Eye (tissue), 1 donor: ENCODE measurements around the gene ATP1A4.

Experiments
- DNase-seq: peaks from one replicate; pipeline ENCODE4 v3.0.0-alpha.2; 2015

ATP1A4 gene

DNA sequence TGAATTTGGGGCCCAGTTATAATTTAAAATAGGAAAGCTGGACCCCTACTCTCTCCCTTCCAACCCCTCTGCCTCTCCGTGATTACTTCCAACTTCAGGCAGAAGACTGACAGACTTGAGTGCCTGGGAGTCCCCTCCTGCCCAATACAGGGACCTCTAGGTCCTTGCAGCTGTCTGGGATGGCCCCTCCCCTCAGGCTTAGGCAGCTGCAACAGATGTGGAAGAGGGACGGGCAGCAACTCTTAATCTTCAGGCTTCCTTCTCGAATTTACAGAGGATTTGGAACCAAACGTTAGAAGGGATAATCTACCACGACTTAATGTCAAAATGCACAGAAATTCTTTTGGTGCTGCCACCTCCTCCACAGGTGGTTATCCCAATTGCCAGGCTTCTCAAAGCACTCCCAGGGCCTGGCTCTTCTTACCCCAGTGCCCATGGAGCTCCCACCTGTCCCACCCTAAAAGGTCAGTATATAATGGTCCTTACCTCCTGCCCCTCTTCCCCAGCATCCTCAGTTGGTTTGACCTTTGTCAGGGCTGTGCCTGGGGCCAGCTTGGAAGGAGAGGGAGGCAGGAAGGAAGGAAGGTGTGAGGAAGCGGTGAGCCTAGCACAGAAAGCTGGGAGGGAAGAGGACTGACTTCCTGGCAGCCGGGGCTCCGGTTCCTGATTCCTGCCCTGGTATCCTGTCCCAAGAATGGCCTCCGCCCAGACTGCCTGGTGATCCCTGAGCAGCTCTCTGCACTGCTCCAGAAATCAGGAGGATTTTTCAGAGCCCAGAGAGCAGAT, 56.6 kb downstream of the ATP1A4 start:
- DNase-seq, result no peak

DNA sequence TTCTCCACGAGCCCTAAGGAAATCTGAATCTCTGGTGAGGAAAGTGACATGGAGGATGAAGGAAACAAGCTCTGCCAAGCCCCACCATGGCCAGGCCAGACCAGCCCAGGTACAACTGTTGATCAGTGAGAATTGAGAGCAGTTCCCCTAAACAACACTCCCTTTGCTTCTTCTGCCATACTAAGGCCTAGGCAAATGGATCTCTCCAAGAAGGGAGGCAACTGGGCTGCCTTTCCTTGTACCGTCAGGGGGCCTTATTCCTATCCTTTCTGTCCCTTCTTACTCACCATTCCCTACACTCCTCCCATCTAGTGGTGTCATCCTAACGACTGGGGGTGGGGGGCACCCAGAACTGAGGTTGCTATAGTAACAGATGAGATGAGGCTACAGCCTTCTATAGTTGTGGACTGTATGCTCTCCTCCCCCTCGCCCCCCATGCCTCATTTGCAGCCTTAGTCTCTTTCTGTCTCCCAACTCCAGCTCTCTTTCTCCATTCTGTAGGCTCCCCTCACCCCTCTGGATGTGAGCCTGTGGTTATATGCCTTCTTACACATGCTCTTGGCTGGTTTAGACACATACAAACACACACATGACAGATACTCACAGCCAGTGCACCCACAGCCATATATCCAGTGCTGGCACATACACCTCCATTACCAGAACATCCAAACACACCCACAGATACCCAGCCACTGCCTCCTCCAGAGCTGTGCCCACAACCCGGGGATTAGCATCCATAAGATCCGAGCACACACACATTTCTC, 57.3 kb downstream of the ATP1A4 start:
- DNase-seq, result no peak

GRCh38 chr1:160209321-160210046, 58.1 kb downstream of the ATP1A4 start:
- DNase-seq, result peak; percentile 96

DNA sequence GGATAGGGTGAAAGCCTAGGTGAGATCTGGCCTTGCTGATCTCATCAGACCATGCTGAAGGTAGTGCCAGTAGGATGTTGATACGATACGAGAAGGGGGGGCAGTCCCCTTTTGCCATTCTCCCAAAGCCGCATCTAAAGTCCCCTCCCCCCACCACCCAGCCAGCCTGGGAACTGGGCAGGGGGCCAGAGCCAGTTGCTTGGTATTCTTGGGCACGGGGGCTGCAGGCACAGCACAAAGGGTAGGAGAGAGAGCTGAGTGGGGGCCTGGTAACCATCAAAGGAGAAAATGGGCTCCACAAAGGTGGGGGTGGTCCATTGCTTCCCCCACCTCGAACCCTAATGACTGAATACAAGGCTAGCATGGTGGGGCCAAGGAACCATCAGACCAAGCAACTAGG, 59.2 kb downstream of the ATP1A4 start:
- no peak for DNase-seq

DNA sequence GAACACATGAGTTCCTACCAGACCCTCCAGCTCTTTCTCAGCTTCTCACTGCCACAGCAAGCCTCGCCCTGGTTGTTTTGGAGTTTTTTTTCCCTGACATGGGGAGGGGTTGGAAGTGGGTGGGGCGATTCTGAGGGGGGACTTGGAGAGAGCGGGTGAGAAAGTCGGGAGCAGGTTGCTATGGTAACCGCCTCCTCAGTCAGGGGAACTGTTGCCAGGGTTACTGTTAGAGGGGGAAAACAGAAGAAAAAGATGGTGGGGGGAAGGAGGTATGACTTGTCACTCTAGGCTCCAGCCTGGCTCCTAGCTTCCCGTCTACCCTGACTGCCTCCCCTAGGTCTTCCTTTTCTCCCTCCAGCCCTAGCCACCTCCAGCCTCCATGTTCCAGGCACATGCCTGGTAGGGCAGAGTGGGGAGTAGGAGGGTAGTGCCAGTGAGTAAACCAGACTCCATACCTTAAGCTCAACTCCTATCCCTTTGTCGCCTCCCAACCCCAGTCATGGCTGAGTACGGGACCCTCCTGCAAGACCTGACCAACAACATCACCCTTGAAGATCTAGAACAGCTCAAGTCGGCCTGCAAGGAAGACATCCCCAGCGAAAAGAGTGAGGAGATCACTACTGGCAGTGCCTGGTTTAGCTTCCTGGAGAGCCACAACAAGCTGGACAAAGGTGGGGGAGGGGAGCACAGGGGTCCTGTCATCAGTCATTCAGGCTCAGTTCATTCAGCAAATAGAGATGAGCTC, 59.8 kb downstream of the ATP1A4 start:
- peak; percentile 93 for DNase-seq

DNA sequence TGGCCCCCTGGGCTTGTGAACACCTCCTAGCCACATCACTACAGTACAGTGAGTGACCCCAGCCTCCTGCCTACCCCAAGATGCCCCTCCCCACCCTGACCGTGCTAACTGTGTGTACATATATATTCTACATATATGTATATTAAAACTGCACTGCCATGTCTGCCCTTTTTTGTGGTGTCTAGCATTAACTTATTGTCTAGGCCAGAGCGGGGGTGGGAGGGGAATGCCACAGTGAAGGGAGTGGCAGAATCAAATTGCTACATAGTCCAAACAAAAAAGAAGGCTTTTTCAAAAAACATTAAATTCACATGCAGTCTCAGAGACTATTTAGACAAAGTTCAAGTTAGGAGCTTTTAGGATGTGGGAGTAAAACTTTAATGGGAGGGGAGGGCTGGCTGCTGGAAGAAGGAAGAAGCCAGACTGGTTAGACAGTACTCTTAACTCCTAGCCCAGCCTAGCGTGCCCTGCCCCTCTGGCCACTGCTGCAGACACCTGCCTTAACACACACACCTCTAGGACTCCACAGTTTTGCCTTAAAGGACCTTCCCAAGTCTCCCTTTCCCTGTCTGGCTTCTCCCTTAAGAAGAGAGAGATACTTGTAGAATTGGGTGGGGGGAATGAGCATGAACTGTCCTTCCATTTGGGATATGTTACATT, 63.2 kb downstream of the ATP1A4 start:
- no peak for DNase-seq

DNA sequence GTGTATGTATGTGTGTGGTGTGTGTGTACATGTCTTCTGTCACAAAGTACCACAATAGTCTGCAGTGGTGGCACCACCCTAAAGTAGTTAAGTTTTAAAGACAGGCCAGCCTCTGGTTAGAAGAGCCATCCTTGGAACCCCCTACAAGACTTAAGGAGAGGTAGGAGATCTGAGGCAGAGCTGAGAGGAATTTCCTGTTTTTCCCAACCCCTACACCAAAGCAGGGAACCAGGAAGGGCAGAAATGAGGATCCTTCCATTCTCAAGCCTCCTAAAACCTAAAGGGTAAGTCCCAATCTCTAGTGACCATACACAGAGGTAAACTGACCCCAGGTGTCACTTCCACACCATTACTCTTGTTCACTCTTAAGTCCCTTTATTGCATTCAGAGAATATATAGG, 64.9 kb downstream of the ATP1A4 start:
- no peak for DNase-seq

GRCh38 chr1:160217481-160218051, 66.2 kb downstream of the ATP1A4 start:
- no peak for DNase-seq

GRCh38 chr1:160219062-160219929, 67.9 kb downstream of the ATP1A4 start:
- DNase-seq, result peak; percentile 81

DNA sequence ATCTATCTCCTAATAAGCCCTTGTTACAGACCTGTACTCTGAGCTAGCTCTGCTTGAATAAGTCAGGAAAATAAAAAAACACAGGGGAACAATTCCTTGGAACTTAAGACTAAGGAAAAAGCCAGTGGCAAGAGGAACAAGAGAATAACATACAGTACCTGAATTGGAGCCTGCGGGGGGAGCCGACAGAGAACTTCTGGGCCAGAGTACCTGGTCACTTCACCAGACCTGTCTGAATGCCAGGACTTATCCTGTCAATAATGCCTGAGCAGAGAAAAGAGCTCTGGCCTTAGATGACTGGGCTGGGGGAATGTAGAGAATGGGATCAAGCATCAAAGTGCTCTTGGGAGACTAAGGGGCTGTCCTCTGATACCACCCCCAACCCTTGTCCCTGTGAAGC, 68.9 kb downstream of the ATP1A4 start:
- DNase-seq, result no peak

DNA sequence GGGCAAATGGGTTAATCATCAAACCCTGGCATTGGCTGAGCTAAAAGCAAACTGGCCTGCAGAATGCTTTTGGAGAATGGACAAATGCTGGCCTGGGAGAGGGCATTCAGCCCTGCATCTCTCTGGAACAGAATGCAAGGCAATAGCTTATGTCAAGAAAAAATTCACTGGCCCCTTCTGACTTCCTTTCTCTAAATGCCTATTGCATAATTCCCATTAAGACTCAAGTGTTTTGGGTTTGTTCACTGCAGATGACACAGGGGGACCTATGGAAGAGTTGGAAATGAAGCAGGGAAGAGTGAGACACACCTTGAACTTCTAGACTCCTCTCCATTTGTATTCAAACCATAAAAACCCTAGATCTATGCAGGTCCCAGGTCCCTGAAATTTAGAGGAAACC, 69.7 kb downstream of the ATP1A4 start:
- no peak for DNase-seq

DNA sequence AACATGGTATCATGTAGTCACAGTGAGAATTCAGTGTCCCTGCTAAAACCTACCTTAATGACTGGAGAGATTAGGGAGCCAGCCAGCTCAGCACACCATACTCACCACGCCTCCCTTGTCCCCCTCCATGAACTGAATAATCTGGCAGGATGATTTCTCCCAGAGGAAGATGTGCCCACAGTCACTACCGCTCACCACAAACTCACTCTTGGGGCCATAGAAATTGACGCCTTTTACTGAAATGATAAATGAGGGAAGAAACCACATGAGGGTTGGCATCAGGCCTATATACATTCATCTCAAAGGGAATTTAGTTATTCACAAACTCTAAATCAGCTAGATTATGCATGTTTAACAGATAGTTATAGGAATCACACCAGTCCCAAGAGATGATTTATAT, 71.1 kb downstream of the ATP1A4 start:
- no peak for DNase-seq

GRCh38 chr1:160224606-160225005, 73.2 kb downstream of the ATP1A4 start:
- DNase-seq, result no peak

GRCh38 chr1:160225345-160225744, 73.9 kb downstream of the ATP1A4 start:
- no peak for DNase-seq

DNA sequence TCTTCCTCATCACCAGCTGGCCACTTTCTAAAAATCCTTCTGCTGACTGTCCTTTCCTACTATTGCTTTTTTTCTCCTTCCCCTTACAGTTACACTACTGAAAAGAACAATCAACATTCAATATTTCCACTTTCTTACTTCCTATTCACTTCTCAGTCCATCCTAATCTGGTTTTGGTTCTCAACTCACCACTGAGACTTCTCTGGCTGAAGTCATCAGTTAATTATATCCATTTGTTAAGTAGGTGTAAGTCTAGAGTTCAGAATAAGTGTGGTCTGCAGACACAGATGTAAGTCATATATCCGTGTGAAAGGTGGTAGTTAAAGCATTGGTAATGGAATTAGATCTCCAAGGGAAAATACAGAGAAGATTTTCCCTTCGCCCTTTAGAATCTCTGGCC, 75.2 kb downstream of the ATP1A4 start:
- no peak for DNase-seq

- no peak for DNase-seq
Observed at GRCh38 chr1:160227034-160227433, 75.6 kb downstream of the ATP1A4 start.

- DNase-seq, result no peak
Observed at GRCh38 chr1:160227561-160227960, 76.2 kb downstream of the ATP1A4 start.

DNA sequence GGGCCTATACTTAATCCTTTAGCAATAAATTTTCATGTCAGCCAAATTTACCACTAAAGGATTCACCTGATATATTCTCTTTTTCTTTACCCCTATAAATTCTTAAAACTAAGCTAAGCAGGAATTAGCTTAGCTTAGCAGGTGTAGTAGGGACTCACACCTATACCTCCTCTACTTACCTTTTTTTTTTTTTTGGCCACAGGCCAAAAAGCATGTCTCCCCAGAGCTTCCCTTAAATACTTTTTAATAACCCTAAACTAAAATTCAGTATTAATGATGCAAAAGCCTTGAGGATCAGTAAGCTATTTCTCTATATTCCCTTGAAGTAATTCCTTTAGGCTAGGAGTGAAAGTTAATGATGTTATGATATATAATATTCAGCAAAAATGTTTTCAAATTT, 77.0 kb downstream of the ATP1A4 start:
- DNase-seq, result no peak

- DNase-seq, result no peak
Observed at GRCh38 chr1:160232911-160233310, 81.5 kb downstream of the ATP1A4 start.
